GM23248 (cell line): Measurements from ENCODE around the gene COL16A1.

Source experiments
- EZH2 ChIP-seq: fragments of 200-600 bp; sonication (generic); IDR thresholded peaks from 2 replicates; pipeline ENCODE4 v1.6.1; 2018; ENCODE audit warnings: antibody characterized with exemption, mild to moderate bottlenecking; ENCODE audit not compliant: insufficient read depth, poor library complexity, severe bottlenecking
- EZH2phosphoT487 ChIP-seq: fragments of 200-600 bp; sonication (generic); IDR thresholded peaks from 2 replicates; pipeline ENCODE4 v1.6.1; 2018; ENCODE audit warnings: antibody characterized with exemption, moderate library complexity, mild to moderate bottlenecking, low read depth; ENCODE audit not compliant: insufficient read depth

GRCh38 chr1:31750858-31751510, 47.2 kb upstream of the COL16A1 start:
- TF ChIP-seq EZH2, result no peak
- TF ChIP-seq EZH2phosphoT487, result no peak
